ENCODE data around the gene OSBPL9. TPM values are rescaled to one million over a fixed set of nuclear protein-coding genes. Genes with fewer than 3 reads are reported as not detected.

OSBPL9 gene
- total RNA-seq, 1 donor from 2014 or later, result 149 TPM

DNA sequence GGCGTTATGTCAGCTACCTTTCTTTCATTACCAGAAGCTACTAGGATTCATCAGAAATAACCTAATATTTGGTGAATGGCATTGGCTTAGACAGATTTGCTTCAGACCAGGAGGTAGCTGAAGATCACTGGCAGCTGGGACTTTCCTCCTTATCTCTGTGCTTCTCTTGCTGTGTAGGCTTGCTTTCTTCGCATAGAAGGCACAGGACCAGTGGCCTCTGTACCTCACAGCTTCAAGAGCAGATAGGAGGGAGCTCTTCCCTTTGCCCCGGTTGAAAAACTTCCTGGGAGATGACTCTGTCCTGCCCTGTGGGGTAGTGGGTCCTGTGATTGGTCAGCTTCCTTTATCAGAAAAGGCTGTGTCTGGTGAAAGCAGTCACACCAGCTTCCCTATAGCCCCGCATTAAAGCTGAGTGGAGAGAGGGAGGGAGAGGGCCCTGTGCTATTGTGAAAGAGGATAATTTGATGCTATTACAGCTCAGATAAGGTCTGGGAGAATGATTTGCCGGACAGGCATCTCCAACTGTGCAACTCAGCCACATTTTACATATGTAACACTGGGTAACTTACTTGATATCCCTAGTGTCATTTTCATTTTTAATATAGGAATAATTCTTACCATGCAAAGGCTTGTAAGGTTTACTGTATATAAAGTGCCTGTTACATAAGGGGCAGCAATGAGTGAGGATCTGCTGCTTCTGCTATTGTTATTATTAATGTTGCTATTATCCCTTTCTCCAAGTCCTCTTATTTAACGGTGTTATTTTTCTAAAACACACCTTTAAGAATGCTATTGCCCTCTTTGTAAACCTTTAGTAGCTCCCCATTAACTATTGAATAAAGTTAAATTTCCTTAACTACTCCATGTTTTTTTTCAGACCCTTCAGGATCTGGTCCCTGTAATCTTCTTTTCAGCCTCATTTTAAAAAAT, 31.6 kb downstream of the OSBPL9 start:
- no peak for TF ChIP-seq EZH2phosphoT487 (IDR thresholded peaks at IDR 0.05)
- TF ChIP-seq, protein P1, sequence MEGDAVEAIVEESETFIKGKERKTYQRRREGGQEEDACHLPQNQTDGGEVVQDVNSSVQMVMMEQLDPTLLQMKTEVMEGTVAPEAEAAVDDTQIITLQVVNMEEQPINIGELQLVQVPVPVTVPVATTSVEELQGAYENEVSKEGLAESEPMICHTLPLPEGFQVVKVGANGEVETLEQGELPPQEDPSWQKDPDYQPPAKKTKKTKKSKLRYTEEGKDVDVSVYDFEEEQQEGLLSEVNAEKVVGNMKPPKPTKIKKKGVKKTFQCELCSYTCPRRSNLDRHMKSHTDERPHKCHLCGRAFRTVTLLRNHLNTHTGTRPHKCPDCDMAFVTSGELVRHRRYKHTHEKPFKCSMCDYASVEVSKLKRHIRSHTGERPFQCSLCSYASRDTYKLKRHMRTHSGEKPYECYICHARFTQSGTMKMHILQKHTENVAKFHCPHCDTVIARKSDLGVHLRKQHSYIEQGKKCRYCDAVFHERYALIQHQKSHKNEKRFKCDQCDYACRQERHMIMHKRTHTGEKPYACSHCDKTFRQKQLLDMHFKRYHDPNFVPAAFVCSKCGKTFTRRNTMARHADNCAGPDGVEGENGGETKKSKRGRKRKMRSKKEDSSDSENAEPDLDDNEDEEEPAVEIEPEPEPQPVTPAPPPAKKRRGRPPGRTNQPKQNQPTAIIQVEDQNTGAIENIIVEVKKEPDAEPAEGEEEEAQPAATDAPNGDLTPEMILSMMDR (IDR thresholded peaks at IDR 0.05), result no peak
- no peak for TF ChIP-seq EZH2 (IDR thresholded peaks at IDR 0.05)
- Mint-ChIP-seq H3K4me1 (peaks cover 17% of the 10 kb centered on the region), H3K27ac (peak overlapping the region; percentile 44), H3K36me3 (peaks cover 2% of the 10 kb centered on the region), H3K9me3 (peaks cover 2% of the 10 kb centered on the region), H3K4me3 (no peak overlapping the region), H3K27me3 (ENCODE audit: insufficient read depth, low read depth) (no peaks in the 10 kb centered on the region)
- H3F3A ChIP-seq (ENCODE audit: low read depth), result no peaks in the 10 kb centered on the region
- H3K4me2 ChIP-seq, result no peak overlapping the region
- DNase-seq (ENCODE audit: low spot score), result peak; percentile 45
- H3K27me3 ChIP-seq, result no peaks in the 10 kb centered on the region
- H3K27ac ChIP-seq, result no peak overlapping the region
- H2AFZ ChIP-seq (replicated peaks), result no peak overlapping the region
- H4K20me1 ChIP-seq (ENCODE audit: low read depth), result peaks cover 17% of the 10 kb centered on the region
- no peak overlapping the region for H3K9ac ChIP-seq
- peaks cover 28% of the 10 kb centered on the region for H3K4me1 ChIP-seq
- H3K9me3 ChIP-seq (ENCODE audit: low read depth), result no peaks in the 10 kb centered on the region
- peaks cover 31% of the 10 kb centered on the region for H3K79me2 ChIP-seq (ENCODE audit: low read depth)
- H3K4me3 ChIP-seq, result no peak overlapping the region
- H3K36me3 ChIP-seq, result no peaks in the 10 kb centered on the region

DNA sequence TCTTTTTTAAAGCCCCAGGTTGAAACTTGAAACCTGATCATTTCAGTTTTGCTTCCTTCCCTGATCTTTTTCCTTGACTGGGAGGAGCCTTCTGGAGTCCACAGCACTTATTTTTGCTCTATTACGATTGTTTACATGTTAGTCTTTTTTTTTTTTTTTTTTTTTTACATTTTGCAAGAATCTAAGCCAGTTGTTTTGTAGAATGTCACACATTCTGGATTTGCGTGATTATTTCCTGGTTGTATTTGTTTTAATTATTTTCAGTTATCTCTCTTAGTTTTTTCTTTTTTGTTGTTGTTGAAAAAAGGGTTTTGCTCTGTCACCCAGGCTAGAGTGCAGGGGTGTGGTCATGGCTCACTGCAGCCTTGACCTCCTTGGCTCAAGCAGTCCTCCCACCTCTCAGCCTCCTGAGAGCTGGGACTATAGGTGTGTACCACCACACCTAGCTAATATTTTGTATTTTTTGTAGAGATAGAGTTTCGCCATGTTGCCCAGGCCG, 32.8 kb downstream of the OSBPL9 start:
- Histone ChIP-seq H3F3A (ENCODE audit: low read depth) (no peaks in the 10 kb centered on the region), H3K27me3 (no peaks in the 10 kb centered on the region), H3K27ac (no peak overlapping the region), H4K20me1 (ENCODE audit: low read depth) (peaks cover 23% of the 10 kb centered on the region), H3K79me2 (ENCODE audit: low read depth) (peaks cover 31% of the 10 kb centered on the region), H3K4me2 (no peak overlapping the region), H2AFZ (replicated peaks) (no peak overlapping the region), H3K9ac (no peak overlapping the region), H3K4me3 (no peak overlapping the region), H3K4me1 (peaks cover 31% of the 10 kb centered on the region), H3K9me3 (ENCODE audit: low read depth) (no peaks in the 10 kb centered on the region), H3K36me3 (no peaks in the 10 kb centered on the region)
- Mint-ChIP-seq H3K27me3 (ENCODE audit: insufficient read depth, low read depth) (no peaks in the 10 kb centered on the region), H3K9me3 (peaks cover 2% of the 10 kb centered on the region), H3K36me3 (no peaks in the 10 kb centered on the region), H3K4me1 (peaks cover 17% of the 10 kb centered on the region), H3K27ac (no peak overlapping the region), H3K4me3 (no peak overlapping the region)
- DNase-seq (ENCODE audit: low spot score), result no peak
- TF ChIP-seq, protein P1 (IDR thresholded peaks at IDR 0.05), result no peak
- TF ChIP-seq EZH2 (IDR thresholded peaks at IDR 0.05) (no peak), EZH2phosphoT487 (IDR thresholded peaks at IDR 0.05) (no peak)

DNA sequence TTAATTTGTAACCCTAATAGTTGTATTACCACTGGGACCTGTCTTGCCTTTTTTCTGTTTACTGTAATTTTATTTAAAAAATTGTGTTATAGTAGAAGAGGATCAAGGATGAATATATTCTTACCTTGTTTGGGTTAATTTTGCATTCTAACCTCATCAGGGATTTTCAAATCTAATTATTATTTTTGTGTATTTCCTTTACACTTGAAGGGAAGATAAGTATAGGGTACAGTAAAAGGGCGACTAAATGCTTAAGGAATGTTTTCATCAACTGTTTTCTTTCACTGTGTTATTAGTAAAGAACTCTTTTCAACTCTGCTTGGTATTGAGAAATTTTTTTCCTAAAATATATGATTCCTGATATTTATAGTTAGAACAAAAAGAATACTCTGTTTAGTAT, 33.3 kb downstream of the OSBPL9 start:
- Histone ChIP-seq H3K4me1 (peaks cover 31% of the 10 kb centered on the region), H3K9me3 (ENCODE audit: low read depth) (no peaks in the 10 kb centered on the region), H3K36me3 (no peaks in the 10 kb centered on the region), H3K27me3 (no peaks in the 10 kb centered on the region), H3K4me3 (no peak overlapping the region), H3K79me2 (ENCODE audit: low read depth) (peaks cover 29% of the 10 kb centered on the region), H3F3A (ENCODE audit: low read depth) (no peaks in the 10 kb centered on the region), H3K9ac (no peak overlapping the region), H3K27ac (no peak overlapping the region), H4K20me1 (ENCODE audit: low read depth) (peaks cover 23% of the 10 kb centered on the region), H2AFZ (replicated peaks) (no peak overlapping the region), H3K4me2 (no peak overlapping the region)
- no peak for DNase-seq (ENCODE audit: low spot score)
- H3K4me1 Mint-ChIP-seq, result peaks cover 17% of the 10 kb centered on the region
- peaks cover 2% of the 10 kb centered on the region for H3K9me3 Mint-ChIP-seq
- H3K27me3 Mint-ChIP-seq (ENCODE audit: insufficient read depth, low read depth), result no peaks in the 10 kb centered on the region
- H3K27ac Mint-ChIP-seq, result no peak overlapping the region
- TF ChIP-seq EZH2 (IDR thresholded peaks at IDR 0.05) (no peak), EZH2phosphoT487 (IDR thresholded peaks at IDR 0.05) (no peak)
- TF ChIP-seq, protein P1 (IDR thresholded peaks at IDR 0.05), result no peak
- H3K4me3 Mint-ChIP-seq, result no peak overlapping the region
- no peaks in the 10 kb centered on the region for H3K36me3 Mint-ChIP-seq
